T follicular helper cell (primary cell): ENCODE measurements around the gene CFAP43.
"Not testable (repeated sequence)": the region's sequence is repeated elsewhere in the genome, so short reads cannot be mapped to it uniquely, and the experiment has no call there.

Source experiments
- DNase-seq: peaks from one replicate; pipeline ENCODE4 v3.0.0-alpha.2; 2020; ENCODE audit warnings: low read depth

CFAP43 gene

DNA sequence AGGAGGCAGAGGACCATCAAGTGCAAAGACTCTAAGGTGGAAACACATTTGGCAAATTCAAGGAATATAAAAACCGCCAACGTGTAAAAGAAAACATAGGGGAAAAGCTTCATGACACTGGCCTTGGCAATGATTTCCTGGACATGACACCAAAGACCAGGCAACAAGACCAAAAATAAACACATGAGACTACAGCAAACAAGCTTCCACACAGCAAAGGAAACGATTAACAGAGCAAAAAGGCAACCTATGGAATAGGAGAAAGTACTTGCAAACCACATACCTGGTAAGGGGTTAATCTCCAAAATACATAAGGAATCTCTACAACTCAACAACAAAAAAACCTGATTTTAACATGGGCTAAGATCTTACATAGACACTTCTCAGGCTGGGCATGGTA lies 26.0 kb upstream of the CFAP43 start:
- no peak for DNase-seq

DNA sequence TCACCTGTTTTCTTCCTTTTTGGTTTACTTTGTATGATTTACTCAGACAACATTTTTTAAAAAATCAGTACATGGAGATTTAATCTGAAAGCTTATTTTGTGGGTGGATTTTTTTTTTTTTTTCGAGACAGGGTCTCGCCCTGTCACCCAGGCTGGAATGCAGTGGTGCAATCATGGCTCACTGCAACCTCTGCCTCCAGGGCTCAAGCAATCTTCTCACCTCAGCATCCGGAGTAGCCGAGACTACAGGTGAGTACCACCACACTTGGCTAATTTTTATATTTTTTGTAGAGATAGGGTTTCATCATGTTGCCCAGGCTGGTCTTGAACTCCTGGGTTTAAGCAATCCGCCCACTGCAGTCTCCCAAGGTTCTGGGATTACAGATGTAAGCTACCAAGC lies 25.1 kb upstream of the CFAP43 start:
- DNase-seq: no peak

DNA sequence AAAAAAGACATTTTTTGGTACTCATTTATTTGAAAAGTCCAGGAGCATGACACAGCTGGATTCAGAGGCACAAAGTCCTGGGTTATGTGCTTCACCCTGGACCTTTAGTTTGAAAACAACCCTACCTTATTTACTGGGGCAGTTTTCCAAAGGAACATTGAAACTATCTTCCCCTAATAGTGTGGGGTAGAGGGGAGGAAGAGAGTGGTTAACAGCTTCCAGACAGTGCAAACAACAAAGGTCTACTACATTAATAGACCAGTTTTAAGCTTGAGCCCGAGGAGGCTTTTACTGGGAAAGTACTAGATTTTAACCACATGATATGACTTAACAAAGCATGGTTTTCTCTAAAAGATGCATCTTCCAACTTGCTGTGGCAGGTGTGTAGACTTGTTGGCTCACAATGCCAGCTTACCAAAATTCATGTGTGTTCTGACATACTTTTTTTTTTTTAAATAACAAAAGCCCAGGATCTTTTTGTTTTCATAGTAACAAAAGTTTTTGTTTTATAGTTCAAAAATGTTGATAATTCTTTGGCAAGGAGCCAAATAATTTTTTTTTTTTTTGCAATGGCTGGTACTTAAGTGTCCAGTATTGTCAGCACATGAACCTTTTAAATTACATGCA lies 24.3 kb upstream of the CFAP43 start:
- DNase-seq: no peak

GRCh38 chr10:104255311-104255981 lies 23.3 kb upstream of the CFAP43 start:
- no peak for DNase-seq

DNA sequence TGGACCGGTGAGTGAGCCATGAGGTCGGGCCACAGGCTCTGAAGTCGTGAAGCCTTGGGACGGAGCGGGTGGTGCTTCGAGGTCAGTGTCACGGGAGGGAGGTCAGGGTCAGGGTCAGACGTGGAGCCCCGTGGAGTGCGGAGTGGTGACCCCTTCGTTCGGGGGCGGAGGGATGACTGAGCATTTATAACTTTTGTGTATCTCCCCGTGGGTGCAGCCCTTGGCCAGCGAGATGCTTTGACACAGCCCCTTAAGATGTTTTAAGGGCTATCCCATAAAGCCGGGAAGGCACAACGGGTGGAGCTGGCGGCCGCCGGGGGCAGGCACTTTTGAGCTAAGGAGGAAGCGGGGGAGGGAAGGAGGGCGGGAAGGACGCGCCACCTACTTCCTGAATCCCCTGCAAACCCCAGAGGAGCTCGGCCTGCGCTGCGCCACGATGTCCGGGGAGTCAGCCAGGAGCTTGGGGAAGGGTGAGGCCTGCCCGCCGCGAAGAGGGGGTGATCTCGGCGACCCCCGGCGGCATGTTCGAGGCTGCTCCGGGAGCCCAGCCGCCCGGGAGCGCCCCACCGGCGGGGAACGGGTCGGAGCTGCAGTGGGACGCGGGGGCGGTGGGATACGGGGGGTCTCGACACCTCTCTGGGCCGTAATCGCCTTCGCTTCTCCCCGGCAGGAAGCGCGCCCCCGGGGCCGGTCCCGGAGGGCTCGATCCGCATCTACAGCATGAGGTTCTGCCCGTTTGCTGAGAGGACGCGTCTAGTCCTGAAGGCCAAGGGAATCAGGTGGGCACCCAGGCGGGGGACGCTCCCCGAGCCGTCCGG lies 22.5 kb upstream of the CFAP43 start, which contains the start of gene GSTO1:
TSS of gene GSTO1 (plus strand) at position 400 of the 818 bp plus-strand sequence. CDS start at position 437, 37 bp downstream.
- peak; percentile 31 for DNase-seq

DNA sequence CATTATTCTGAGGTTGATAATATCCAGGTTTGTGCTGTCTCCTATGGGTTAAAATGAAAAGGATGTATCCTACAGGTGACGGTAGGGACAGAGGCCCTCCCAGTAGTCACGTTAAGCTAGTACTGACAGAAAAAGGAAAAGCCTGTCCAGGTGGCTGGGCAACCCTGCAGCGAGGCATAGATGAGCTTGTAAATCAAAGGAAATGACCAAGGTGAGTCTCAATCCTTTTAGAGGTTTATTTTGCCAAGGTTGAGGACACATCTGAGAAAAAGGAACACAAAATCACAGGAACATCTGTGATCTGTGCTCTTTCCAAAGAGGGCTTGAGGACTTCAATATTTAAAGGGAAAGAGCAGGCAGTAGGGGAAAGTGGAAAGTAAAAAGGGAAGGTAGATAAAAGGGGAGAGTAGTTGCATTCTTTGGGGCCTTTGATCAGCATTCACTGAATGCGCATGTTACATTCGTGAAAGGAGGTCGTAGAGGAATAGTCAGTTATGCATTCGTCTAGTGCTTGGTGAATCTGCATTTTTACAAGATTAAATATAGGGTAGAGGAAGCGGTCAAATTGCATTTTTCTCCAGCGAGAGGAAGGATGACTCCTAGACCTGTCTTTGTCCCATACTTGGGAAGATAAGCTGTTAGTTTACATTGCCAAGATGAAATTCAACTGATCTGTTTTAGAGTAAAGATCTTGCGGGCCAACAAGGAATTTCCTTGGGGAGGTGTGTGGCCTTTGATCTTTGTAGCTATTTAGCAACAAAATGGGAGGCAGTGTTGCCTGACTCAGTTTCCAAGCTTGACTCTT lies 21.6 kb upstream of the CFAP43 start:
- no peak for DNase-seq

GRCh38 chr10:104253106-104253505 lies 20.9 kb upstream of the CFAP43 start:
- no peak for DNase-seq

DNA sequence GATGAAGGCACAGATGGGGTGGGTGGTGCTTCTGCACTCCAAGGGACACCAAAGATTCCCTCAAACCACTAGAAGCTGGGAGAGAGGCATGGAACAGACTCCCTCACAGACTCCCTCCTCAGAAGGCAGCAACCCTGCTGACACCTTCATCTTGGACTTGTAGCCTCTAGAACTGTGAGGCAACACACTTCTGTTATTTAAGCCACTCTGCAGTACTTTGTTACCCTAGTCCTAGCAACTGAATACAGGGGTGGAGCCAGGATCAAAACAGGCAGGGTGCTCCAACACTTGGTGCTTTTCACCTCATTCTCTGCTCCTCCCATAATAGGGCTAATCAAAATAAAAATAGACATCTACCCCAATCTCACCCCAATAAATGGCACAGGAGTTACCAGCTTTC lies 20.2 kb upstream of the CFAP43 start:
- no peak for DNase-seq

- no peak for DNase-seq
These were observed 19.3 kb upstream of the CFAP43 start for GRCh38 chr10:104251443-104251842.

DNA sequence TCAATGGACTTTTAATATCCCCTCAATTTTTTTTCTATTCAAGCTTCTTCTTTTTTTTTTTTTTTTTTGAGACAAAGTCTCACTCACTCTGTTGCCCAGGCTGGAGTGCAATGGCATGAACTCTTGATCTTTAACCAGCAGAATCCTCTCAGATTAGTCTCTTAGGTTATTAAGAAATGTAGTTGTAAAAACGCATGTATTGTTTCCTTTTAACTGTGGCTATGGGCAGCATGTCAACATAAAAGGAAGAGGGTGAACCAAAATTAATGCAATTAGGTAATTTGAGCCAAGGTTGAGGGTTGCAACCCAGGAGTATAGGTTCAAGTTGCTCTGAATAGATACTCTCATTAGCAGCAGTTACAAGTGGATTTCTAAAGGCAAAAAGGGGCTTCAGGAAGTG lies 18.2 kb upstream of the CFAP43 start:
- no peak for DNase-seq

DNA sequence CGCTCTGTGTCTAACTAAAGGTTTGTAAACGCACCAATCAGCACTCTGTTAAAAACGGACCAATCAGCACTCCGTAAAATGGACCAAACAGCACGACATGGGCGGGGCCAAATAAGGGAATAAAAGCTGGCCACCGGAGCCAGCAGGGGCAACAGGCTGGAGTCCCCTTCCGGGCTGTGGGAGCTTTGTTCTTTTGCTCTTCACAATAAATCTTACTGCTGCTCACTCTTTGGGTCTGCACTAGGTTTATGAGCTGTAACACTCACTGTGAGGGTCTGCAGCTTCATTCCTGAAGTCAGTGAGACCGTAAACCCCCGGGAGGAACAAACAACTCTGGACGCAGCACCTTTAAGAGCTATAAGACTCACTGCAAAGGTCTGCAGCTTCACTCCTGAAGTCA lies 16.8 kb upstream of the CFAP43 start:
- DNase-seq: not testable (repeated sequence)

DNA sequence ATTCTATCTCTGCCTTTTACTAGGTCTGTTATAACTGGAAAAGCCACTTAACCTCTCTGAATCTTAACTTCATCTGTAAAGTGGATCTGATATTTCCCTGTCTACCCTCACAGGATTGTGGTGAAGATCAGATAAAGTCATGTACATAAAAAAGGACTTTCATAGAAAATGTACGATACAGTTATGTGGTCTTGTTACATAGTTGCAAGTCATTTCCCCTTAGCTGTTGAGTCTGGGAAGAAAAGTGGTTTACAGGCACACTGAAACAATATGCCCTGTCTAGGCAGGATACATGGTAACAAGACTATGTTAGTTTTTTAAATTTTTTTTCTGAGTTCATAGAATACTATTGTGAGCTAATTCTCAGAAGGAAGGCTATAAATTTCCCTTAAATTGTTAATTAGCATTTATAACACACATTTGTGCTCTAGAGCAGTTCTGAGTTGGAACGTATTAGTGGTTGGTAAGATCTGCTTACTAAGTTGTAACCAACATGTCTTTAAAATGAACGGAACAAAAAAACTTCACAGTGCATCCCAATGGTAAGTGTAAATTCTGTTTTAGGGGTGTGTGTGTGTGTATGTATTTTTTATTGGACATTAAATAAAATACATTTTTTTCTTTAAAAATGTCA lies 15.5 kb upstream of the CFAP43 start:
- no peak for DNase-seq

DNA sequence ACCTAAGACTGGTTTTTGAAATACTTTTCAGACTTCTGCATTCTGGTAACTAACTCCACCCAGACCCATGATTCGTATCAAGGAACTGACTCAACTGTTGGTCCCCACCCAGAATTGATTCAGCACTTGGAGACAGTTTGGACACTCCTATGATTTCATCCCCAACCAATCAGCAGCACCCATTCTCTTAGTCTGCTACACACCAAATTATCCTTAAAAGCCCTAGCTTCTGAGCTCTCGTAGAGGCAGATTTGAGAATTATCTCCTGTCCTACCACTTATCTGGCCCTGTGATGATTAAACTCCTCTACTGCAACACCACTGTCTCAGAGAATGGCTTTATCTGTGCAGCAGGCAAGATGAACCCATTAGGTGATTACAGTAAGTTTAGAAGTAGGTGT lies 14.8 kb upstream of the CFAP43 start:
- DNase-seq: no peak

DNA sequence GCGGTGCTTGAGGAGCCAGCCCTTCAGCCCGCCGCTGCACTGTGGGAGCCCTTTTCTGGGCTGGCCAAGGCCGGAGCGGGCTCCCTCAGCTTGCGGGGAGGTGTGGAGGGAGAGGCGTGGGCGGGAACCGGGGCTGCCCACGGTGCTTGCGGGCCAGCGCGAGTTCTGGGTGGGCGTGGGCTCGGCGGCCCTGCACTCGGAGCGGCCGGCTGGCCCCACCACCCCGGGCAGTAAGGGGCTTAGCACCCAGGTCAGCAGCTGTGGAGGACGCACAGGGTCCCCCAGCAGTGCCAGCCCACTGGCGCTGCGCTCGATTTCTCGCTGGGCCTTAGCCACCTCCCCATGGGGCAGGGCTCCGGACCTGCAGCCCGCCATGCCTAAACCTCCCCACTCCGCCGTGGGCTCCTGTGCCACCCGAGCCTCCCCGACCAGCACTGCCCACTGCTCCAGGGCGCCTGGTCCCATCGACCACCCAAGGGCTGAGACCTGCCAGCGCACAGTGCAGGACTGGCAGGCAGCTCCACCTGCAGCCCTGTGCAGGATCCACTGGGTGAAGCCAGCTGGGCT lies 13.0 kb upstream of the CFAP43 start:
- DNase-seq: no peak

GRCh38 chr10:104243512-104243911 lies 11.3 kb upstream of the CFAP43 start:
- DNase-seq: no peak

GRCh38 chr10:104243009-104243408 lies 10.8 kb upstream of the CFAP43 start:
- DNase-seq: not testable (repeated sequence)

DNA sequence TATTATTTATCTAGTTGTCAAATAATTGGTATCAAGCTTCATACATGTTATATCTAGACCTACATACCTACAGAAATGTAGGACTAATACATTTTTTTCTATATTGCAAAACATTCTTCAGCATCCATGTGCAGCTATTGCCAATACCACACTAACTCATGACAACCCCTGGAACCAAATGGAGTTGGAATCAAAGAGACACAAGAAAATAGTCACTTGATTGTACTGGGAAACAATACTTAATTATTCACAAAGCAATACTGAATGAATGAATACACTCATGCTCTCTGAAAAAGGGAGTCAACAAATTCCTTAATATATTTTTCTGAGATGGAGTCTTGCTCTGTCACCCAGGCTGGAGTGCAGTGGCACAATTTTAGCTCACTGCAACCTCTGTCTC lies 10.4 kb upstream of the CFAP43 start:
- no peak for DNase-seq

- DNase-seq: no peak
These were observed 7.9 kb upstream of the CFAP43 start for GRCh38 chr10:104240078-104240477.

DNA sequence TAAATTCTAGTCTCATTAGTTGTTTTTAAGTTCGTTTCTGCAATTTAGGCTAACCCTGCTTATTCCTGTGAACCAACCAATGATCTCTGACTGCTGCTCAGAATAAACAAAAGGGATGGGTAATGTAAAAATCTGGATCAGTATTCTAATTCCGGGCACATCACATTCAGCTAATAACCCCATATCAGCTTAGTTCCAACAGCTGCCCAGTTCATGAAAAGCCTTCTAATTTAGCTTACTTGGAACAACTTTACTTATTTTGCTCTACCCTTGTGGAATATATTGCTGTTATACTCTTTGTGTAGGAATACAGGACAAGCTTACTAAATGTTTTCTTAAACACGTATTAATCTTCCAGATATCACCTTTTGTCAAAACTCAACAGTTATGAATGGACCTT lies 3.6 kb upstream of the CFAP43 start:
- DNase-seq: no peak

DNA sequence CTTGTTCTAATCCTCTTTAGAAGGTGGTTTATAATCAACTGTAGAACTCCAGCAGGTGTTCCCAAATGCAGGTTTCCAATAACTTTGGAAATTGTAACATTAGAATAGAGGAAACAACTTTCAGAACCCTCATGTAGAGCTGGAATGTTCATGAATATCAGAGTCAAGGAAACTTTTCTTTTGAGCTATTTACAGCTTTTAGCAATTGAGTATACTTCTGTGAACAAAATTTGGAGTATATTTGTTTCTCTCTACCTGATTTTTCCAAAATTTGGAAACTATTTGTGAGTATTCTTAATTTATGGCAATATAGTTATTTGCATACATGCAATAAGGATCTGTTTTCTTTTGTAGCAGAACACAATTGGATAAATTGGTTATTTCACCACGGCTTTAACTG lies 2.8 kb upstream of the CFAP43 start:
- DNase-seq: no peak

DNA sequence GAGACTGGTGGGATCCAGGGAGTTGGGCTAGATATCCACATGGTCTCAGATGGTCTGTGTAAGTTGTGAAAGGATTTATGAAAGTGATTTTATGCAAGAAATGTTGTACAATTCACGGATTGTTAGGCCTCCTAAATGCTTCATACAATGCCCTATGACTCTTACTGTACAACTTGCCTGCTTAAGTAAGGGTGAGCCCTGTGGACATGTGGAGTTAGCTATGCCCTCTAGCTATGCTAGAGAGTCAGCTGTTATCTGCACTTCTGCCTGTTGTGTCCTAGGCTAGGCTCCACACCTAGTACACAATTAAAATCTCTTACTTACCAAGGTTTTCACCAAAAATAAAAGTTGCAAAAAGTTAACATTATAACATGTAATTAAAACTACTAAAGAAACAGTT lies 1.7 kb upstream of the CFAP43 start:
- DNase-seq: no peak
